ENCODE measurements around the gene KIF16B.

The KIF16B gene

DNA sequence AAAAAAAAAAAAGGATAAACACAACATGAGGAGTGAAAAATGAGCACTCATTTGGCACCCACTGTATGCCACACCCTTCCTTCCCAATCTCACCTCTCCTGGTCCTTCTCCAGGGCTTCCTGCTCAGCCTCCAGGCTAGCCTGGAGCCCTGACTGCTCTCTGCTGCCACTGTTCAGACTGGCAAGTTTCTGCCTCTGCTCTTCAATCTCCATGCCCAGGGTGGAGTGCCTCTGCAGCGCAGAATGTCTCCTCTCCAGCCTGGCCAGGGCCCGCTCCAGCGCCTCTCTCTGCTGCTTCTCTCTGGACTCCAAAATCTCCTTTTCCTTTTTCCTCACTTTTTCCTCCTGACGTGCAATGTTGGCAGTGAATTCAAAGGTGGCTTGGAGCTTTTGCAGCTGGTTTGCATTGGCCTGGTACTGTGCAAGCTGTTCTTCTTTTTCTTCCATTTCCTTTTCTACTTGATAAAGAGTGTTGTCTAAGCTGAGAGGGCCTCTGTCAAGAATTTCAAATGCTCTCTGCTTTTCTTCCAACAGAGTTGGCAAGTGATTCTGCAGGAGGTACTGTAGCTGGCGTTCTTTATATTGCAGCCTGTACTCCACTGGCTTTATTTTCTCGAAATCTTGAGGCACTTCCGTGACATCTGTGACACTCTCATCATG lies 194.4 kb downstream of the KIF16B start:
- no peak for DNase-seq (ENCODE audit: low spot score)
- TF ChIP-seq, protein P1, sequence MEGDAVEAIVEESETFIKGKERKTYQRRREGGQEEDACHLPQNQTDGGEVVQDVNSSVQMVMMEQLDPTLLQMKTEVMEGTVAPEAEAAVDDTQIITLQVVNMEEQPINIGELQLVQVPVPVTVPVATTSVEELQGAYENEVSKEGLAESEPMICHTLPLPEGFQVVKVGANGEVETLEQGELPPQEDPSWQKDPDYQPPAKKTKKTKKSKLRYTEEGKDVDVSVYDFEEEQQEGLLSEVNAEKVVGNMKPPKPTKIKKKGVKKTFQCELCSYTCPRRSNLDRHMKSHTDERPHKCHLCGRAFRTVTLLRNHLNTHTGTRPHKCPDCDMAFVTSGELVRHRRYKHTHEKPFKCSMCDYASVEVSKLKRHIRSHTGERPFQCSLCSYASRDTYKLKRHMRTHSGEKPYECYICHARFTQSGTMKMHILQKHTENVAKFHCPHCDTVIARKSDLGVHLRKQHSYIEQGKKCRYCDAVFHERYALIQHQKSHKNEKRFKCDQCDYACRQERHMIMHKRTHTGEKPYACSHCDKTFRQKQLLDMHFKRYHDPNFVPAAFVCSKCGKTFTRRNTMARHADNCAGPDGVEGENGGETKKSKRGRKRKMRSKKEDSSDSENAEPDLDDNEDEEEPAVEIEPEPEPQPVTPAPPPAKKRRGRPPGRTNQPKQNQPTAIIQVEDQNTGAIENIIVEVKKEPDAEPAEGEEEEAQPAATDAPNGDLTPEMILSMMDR (IDR thresholded peaks at IDR 0.05; ENCODE audit: extremely low read depth, insufficient read depth, missing control alignments) = no peak
- in situ Hi-C loops (cut with MboI; ENCODE audit: low pct_unique_long_range_greater_than_20kb, low sequenced_read_pairs, unreplicated experiment) = no loop called here

DNA sequence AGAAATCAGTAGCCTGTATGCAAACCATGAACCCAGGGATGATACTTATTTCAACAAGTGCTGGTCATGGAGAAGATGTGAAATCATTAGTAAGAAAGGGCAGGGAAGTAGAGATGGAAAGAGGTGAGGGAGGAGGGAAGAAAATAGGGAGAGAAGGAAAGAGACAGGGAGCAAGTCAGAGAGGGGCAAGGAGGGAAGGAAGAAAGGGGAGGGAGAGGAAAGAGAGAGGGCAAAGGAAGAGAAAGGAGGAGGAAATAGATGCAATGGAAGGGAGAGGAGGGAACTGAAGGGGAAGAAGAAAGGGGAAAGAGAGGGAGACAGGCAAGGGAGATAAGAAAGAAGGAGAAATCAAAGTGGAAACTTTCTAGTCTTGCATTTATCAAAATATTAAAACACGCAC lies 195.1 kb downstream of the KIF16B start:
- no peak for DNase-seq (ENCODE audit: low spot score)
- in situ Hi-C loops (cut with MboI; ENCODE audit: low pct_unique_long_range_greater_than_20kb, low sequenced_read_pairs, unreplicated experiment) = no loop called here
- TF ChIP-seq, protein P1 (IDR thresholded peaks at IDR 0.05; ENCODE audit: extremely low read depth, insufficient read depth, missing control alignments) = no peak

DNA sequence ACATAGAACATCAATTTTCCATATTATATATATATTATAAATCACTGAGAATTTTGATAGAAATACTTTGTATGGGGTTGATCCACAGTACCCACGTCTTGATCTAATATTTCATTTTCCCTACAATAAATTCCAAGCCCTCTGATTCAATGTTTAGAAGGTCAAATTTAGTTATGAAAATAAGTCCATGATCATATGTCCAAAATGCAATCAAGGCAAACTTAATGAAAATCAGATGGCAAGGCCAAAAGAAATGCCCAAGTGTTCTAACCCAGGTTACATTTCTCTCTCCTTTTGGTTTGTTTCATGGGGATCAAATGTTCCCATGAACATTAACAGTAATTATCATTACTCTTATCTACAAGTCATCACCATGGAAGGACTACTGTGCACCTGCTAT lies 203.8 kb downstream of the KIF16B start:
- TF ChIP-seq, protein P1 (IDR thresholded peaks at IDR 0.05; ENCODE audit: extremely low read depth, insufficient read depth, missing control alignments) = no peak
- no peak for DNase-seq (ENCODE audit: low spot score)
- in situ Hi-C loops (cut with MboI; ENCODE audit: low pct_unique_long_range_greater_than_20kb, low sequenced_read_pairs, unreplicated experiment) = no loop called here

DNA sequence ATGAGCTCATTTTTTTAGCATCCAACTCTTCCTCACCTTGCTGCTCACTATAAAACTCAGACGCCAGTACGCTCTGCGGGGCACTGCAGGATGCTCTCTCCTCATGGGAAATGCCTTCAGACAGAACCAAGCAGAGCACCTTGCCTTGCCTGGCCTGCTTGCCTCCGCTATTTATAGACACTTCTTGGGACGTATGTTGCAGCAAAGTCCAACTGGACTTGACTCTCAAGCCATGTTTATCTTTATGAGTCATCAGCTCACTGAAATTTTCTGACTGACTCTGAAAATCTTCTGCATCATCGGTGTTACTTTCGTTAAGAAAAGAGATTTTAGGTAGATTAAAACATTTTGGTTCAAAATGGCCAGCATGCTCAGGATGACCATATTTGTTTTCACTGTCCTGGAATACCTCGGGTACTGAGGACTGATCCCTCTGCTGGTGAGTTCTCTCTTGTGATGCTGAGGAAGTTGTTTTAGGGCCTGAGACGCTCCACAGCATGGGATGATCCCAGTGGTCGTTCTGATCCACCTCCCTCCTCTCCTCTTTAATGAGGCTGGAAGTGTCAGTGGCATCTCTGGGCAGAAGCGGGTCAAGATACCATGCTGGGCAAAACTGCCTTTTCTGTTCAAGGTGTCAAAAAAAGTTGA lies 204.5 kb downstream of the KIF16B start:
- TF ChIP-seq, protein P1 (IDR thresholded peaks at IDR 0.05; ENCODE audit: extremely low read depth, insufficient read depth, missing control alignments) = no peak
- DNase-seq (ENCODE audit: low spot score) = no peak
- in situ Hi-C loops (cut with MboI; ENCODE audit: low pct_unique_long_range_greater_than_20kb, low sequenced_read_pairs, unreplicated experiment) = no loop called here

DNA sequence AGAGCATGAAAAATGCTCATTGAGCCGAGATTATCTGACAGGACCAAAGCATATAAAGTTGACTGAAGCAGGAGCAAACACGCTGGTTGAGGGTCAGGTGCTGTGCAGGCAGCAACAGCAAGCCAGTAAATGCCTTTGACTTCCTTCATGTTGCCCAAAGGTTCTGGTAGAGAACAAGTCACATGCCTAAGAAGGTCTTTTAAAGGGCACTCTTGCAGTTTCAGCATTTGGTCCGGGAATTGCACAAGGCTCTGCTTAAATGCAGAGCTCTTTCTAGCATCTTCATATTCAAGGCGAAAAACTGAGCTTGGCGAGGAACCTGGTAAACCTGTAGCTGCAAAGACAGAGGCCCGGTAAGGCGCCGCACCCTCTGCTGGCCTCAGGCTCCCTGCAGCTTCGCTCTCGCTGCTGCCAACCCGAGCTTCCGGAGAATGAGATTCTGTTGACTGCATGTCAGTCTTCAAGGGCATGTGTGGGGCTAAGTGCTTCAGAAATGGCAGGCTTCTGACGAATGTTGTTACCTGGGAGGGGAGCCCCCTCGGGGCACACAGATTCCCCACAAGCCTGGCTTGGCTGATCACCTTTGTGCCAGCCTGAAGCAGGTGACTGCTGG lies 205.2 kb downstream of the KIF16B start:
- DNase-seq (ENCODE audit: low spot score) = no peak
- TF ChIP-seq, protein P1 (IDR thresholded peaks at IDR 0.05; ENCODE audit: extremely low read depth, insufficient read depth, missing control alignments) = no peak

DNA sequence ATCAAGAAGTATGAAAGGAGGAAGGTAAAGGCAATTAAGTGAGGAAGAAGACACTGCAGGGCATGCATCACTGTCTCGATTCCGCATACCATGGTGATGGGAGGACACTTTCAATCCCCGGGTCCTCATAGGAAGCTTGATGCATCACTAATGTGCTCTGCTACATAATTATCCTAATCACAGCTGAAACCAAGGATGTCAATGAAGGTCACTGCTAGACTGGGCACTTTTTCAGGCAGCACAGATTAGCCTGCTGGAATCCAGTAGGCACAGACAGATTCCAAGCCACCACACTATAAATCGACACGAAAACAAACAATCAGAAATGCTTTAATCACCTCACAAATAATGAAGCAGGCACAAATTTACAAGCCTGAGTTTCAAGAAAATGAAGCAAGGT lies 206.7 kb downstream of the KIF16B start:
- in situ Hi-C loops (cut with MboI; ENCODE audit: low pct_unique_long_range_greater_than_20kb, low sequenced_read_pairs, unreplicated experiment) = no loop called here
- DNase-seq (ENCODE audit: low spot score) = no peak
- TF ChIP-seq, protein P1 (IDR thresholded peaks at IDR 0.05; ENCODE audit: extremely low read depth, insufficient read depth, missing control alignments) = no peak

More for the DNA sequence above, 205.2 kb downstream of the KIF16B start:
- in situ Hi-C loops (cut with MboI; ENCODE audit: low pct_unique_long_range_greater_than_20kb, low sequenced_read_pairs, unreplicated experiment) = no loop called here

Measured in GM13977 (cell line).